ENCODE measurements around the gene TSPAN18. TPM values are rescaled to one million over a fixed set of nuclear protein-coding genes. Genes with fewer than 3 reads are reported as not detected.
"Not testable (repeated sequence)": the region's sequence is repeated elsewhere in the genome, so short reads cannot be mapped to it uniquely, and the experiment has no call there.

The TSPAN18 gene
- total and polyA plus RNA-seq, 2 experiments from 2014 or later = 6.0 to 10.6 TPM

DNA sequence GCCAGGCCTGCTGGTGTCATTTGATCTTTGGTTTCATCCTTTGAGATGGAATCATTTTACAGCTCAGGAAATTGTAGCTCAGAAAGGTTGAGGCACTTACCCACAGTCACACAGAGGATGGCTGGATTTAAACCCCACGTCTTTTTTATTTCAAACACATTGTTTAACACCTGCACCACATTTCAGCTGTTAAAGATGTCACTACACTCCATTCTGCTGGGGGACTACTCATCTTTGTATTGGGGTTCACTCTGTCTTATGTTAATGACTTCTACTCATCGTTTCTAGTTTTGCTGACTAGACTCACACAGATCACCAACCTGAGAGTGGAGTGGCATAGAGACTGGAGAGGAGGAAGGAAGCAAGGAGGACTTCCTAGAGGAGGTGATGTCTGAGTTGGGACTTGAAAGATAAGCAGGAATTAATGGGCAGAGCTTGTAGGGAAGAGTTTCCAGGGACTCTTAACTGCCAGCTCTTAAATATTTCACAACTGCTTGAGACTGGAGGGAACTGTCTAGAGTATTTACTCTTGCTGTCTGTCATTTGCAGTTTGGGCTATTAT lies 143.9 kb downstream of the TSPAN18 start:
- H3K4me2 ChIP-seq = no peak overlapping the region
- no peaks in the 10 kb centered on the region for H3F3A ChIP-seq (replicated peaks; ENCODE audit: low read depth)
- peaks cover 3% of the 10 kb centered on the region; the same call in 1 of the 2 replicates for H3K4me1 ChIP-seq (ENCODE audit: insufficient read depth)
- ATAC-seq (no peak), DNase-seq (ENCODE audit: low spot score) (no peak)
- H4K20me1 ChIP-seq (replicated peaks; ENCODE audit: insufficient read depth) = no peaks in the 10 kb centered on the region; the same call in none of the 2 replicates
- no peaks in the 10 kb centered on the region for H3K9me2 ChIP-seq (ENCODE audit: insufficient read depth)
- TF ChIP-seq EZH2phosphoT487 (IDR thresholded peaks at IDR 0.05; ENCODE audit: unreplicated experiment) (no peak), STAT1 (IDR thresholded peaks at IDR 0.05; ENCODE audit: unreplicated experiment) (no peak), JUNB (IDR thresholded peaks at IDR 0.05; ENCODE audit: unreplicated experiment) (no peak)
- peaks cover 22% of the 10 kb centered on the region for H3K4me1 Mint-ChIP-seq
- H3K4me3 Mint-ChIP-seq = no peak overlapping the region
- no peak overlapping the region for H3K4me3 ChIP-seq
- peaks cover 12% of the 10 kb centered on the region for H3K27me3 Mint-ChIP-seq (ENCODE audit: insufficient read depth, low read depth, poor library complexity)
- H2AFZ ChIP-seq = no peak overlapping the region
- H3K36me3 ChIP-seq (ENCODE audit: insufficient read depth) = no peaks in the 10 kb centered on the region
- no peaks in the 10 kb centered on the region; the same call in 2 of the 3 replicates for H3K36me3 Mint-ChIP-seq (ENCODE audit: low read depth)
- H3K27ac ChIP-seq (ENCODE audit: low read depth) = no peak overlapping the region
- no peaks in the 10 kb centered on the region for H3K79me2 ChIP-seq (replicated peaks; ENCODE audit: insufficient read depth)
- H3K27ac Mint-ChIP-seq = no peak overlapping the region
- no peaks in the 10 kb centered on the region; the same call in 2 of the 3 replicates for H3K9me3 Mint-ChIP-seq
- H3K27me3 ChIP-seq (ENCODE audit: insufficient read depth) = no peaks in the 10 kb centered on the region

DNA sequence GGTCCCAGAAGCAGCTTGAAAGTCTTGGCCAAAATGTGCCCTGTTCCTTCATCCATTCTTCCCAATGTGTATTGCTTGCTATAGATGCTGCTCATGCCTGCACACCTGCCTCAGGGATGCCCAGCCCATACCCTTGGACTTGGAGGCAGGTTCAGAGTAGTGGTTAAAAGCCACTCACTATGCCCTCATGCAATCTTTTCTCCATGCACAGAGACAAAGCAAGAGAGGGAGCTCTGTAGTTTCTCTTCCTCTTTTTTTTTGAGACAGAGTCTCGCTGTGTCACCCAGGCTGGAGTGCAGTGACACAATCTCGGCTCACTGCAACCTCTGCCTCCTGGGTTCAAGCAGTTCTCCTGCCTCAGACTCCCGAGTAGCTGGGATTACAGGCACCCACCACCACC lies 144.9 kb downstream of the TSPAN18 start:
- H3K79me2 ChIP-seq (replicated peaks; ENCODE audit: insufficient read depth); H3K4me1 ChIP-seq (ENCODE audit: insufficient read depth); H3K4me3 Mint-ChIP-seq; H4K20me1 ChIP-seq (replicated peaks; ENCODE audit: insufficient read depth); H3K9me2 ChIP-seq (ENCODE audit: insufficient read depth); H3K36me3 Mint-ChIP-seq (ENCODE audit: low read depth); H3F3A ChIP-seq (replicated peaks; ENCODE audit: low read depth); DNase-seq (ENCODE audit: low spot score); H3K27me3 ChIP-seq (ENCODE audit: insufficient read depth); H3K36me3 ChIP-seq (ENCODE audit: insufficient read depth); H3K27ac ChIP-seq (ENCODE audit: low read depth); ATAC-seq; H3K4me3 ChIP-seq; H3K4me2 ChIP-seq; H2AFZ ChIP-seq; H3K27ac Mint-ChIP-seq; H3K9me3 Mint-ChIP-seq: not testable (repeated sequence)
- Mint-ChIP-seq H3K4me1 (peaks cover 22% of the 10 kb centered on the region), H3K27me3 (ENCODE audit: insufficient read depth, low read depth, poor library complexity) (peaks cover 12% of the 10 kb centered on the region)

GRCh38 chr11:44872556-44872955 lies 145.8 kb downstream of the TSPAN18 start:
- DNase-seq (ENCODE audit: low spot score) = no peak
- no peak overlapping the region for H3K4me3 Mint-ChIP-seq
- no peaks in the 10 kb centered on the region; the same call in 2 of the 3 replicates for H3K36me3 Mint-ChIP-seq (ENCODE audit: low read depth)
- Histone ChIP-seq H4K20me1 (replicated peaks; ENCODE audit: insufficient read depth) (no peaks in the 10 kb centered on the region; the same call in none of the 2 replicates), H3K4me1 (ENCODE audit: insufficient read depth) (peaks cover 12% of the 10 kb centered on the region), H3K79me2 (replicated peaks; ENCODE audit: insufficient read depth) (no peaks in the 10 kb centered on the region), H3K27me3 (ENCODE audit: insufficient read depth) (no peaks in the 10 kb centered on the region), H3K36me3 (ENCODE audit: insufficient read depth) (no peaks in the 10 kb centered on the region), H3K27ac (ENCODE audit: low read depth) (no peak overlapping the region), H2AFZ (no peak overlapping the region), H3F3A (replicated peaks; ENCODE audit: low read depth) (no peaks in the 10 kb centered on the region), H3K4me3 (no peak overlapping the region), H3K9me2 (ENCODE audit: insufficient read depth) (no peaks in the 10 kb centered on the region), H3K4me2 (no peak overlapping the region)
- H3K9me3 Mint-ChIP-seq = no peaks in the 10 kb centered on the region; the same call in 2 of the 3 replicates
- H3K27me3 Mint-ChIP-seq (ENCODE audit: insufficient read depth, low read depth, poor library complexity) = peaks cover 11% of the 10 kb centered on the region
- no peak for TF ChIP-seq STAT1 (IDR thresholded peaks at IDR 0.05; ENCODE audit: unreplicated experiment)
- no peak for TF ChIP-seq CREB1 (CRISPR knock-in tag; IDR thresholded peaks at IDR 0.05; ENCODE audit: low read depth)
- TF ChIP-seq POLR2AphosphoS5 (IDR thresholded peaks at IDR 0.05; ENCODE audit: low read depth) = no peak
- TF ChIP-seq, protein P1, sequence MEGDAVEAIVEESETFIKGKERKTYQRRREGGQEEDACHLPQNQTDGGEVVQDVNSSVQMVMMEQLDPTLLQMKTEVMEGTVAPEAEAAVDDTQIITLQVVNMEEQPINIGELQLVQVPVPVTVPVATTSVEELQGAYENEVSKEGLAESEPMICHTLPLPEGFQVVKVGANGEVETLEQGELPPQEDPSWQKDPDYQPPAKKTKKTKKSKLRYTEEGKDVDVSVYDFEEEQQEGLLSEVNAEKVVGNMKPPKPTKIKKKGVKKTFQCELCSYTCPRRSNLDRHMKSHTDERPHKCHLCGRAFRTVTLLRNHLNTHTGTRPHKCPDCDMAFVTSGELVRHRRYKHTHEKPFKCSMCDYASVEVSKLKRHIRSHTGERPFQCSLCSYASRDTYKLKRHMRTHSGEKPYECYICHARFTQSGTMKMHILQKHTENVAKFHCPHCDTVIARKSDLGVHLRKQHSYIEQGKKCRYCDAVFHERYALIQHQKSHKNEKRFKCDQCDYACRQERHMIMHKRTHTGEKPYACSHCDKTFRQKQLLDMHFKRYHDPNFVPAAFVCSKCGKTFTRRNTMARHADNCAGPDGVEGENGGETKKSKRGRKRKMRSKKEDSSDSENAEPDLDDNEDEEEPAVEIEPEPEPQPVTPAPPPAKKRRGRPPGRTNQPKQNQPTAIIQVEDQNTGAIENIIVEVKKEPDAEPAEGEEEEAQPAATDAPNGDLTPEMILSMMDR (conservative IDR thresholded peaks at IDR 0.05; ENCODE audit: low read depth in 2 of 2) = no peak
- TF ChIP-seq NANOG (IDR thresholded peaks at IDR 0.05; ENCODE audit: borderline replicate concordance) = no peak
- TF ChIP-seq, protein P2, sequence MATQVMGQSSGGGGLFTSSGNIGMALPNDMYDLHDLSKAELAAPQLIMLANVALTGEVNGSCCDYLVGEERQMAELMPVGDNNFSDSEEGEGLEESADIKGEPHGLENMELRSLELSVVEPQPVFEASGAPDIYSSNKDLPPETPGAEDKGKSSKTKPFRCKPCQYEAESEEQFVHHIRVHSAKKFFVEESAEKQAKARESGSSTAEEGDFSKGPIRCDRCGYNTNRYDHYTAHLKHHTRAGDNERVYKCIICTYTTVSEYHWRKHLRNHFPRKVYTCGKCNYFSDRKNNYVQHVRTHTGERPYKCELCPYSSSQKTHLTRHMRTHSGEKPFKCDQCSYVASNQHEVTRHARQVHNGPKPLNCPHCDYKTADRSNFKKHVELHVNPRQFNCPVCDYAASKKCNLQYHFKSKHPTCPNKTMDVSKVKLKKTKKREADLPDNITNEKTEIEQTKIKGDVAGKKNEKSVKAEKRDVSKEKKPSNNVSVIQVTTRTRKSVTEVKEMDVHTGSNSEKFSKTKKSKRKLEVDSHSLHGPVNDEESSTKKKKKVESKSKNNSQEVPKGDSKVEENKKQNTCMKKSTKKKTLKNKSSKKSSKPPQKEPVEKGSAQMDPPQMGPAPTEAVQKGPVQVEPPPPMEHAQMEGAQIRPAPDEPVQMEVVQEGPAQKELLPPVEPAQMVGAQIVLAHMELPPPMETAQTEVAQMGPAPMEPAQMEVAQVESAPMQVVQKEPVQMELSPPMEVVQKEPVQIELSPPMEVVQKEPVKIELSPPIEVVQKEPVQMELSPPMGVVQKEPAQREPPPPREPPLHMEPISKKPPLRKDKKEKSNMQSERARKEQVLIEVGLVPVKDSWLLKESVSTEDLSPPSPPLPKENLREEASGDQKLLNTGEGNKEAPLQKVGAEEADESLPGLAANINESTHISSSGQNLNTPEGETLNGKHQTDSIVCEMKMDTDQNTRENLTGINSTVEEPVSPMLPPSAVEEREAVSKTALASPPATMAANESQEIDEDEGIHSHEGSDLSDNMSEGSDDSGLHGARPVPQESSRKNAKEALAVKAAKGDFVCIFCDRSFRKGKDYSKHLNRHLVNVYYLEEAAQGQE (IDR thresholded peaks at IDR 0.05; ENCODE audit: unreplicated experiment) = no peak
- TF ChIP-seq ETS1 (IDR thresholded peaks at IDR 0.05) = no peak
- TF ChIP-seq ZNF114 (CRISPR knock-in tag; IDR thresholded peaks at IDR 0.05) = no peak
- no peak for TF ChIP-seq JUNB (IDR thresholded peaks at IDR 0.05; ENCODE audit: unreplicated experiment)
- TF ChIP-seq EZH2phosphoT487 (IDR thresholded peaks at IDR 0.05; ENCODE audit: unreplicated experiment) = no peak
- peaks cover 25% of the 10 kb centered on the region for H3K4me1 Mint-ChIP-seq
- no peak for ATAC-seq
- no peak overlapping the region for H3K27ac Mint-ChIP-seq

Measured in GM23338 (cell line).